OCI-LY1 (cell line): Measurements from ENCODE around the gene ETS2.

Source experiments
- H2AFZ ChIP-seq: fragments of 200-600 bp; sonication (generic), shearing (Covaris generic); 2 replicates; pipeline ENCODE4 v1.6.0; 2014; ENCODE audit warnings: antibody characterized with exemption, mild to moderate bottlenecking, low read length
- H3F3A ChIP-seq: fragments of 200-600 bp; sonication (generic), shearing (Covaris generic); 2 replicates; pipeline ENCODE4 v1.6.0; 2014; ENCODE audit warnings: mild to moderate bottlenecking, antibody characterized with exemption, low read length, moderate library complexity; ENCODE audit not compliant: insufficient read depth
- H3K27ac ChIP-seq: fragments of 200-600 bp; sonication (generic); 2 replicates; pipeline ENCODE4 v1.5.1; 2014; ENCODE audit warnings: low read length, mixed run types, mild to moderate bottlenecking, low read depth; ENCODE audit not compliant: poor library complexity, severe bottlenecking
- H3K27me3 ChIP-seq: fragments of 200-600 bp; sonication (generic); 2 replicates; pipeline ENCODE4 v1.6.0; 2014; ENCODE audit warnings: antibody characterized with exemption, mild to moderate bottlenecking, low read length, moderate library complexity; ENCODE audit not compliant: insufficient read depth
- H3K36me3 ChIP-seq: fragments of 200-600 bp; sonication (generic); 2 replicates; pipeline ENCODE4 v1.6.1; 2014; ENCODE audit warnings: mild to moderate bottlenecking, antibody characterized with exemption, low read length, moderate library complexity, mixed read lengths; ENCODE audit not compliant: insufficient read depth
- H3K4me1 ChIP-seq: fragments of 200-600 bp; sonication (generic); 2 replicates; pipeline ENCODE4 v1.5.1; 2014; ENCODE audit warnings: mild to moderate bottlenecking, low read length, moderate library complexity; ENCODE audit not compliant: insufficient read depth, severe bottlenecking
- H3K4me2 ChIP-seq: fragments of 200-600 bp; sonication (generic), shearing (Covaris generic); 2 replicates; pipeline ENCODE4 v1.6.1; 2014; ENCODE audit warnings: low read length
- H3K4me3 ChIP-seq: fragments of 200-600 bp; sonication (generic); 2 replicates; pipeline ENCODE4 v1.5.1; 2014; ENCODE audit warnings: low read length, low read depth, mild to moderate bottlenecking, mixed read lengths; ENCODE audit not compliant: poor library complexity, severe bottlenecking
- H3K79me2 ChIP-seq: fragments of 200-600 bp; shearing (Covaris generic); 2 replicates; pipeline ENCODE4 v1.6.1; 2016; ENCODE audit warnings: mixed run types, low read length, mixed read lengths; ENCODE audit not compliant: insufficient read depth
- H3K9ac ChIP-seq: fragments of 200-600 bp; sonication (generic), shearing (Covaris generic); 2 replicates; pipeline ENCODE4 v1.6.1; 2014; ENCODE audit warnings: mild to moderate bottlenecking, low read length, mixed read lengths
- H3K9me2 ChIP-seq: fragments of 200-600 bp; sonication (generic), shearing (Covaris generic); 2 replicates; pipeline ENCODE4 v1.6.1; 2014; ENCODE audit warnings: low read depth, mild to moderate bottlenecking, low read length, mixed read lengths
- H3K9me3 ChIP-seq: fragments of 200-600 bp; shearing (Covaris generic); 2 replicates; pipeline ENCODE4 v1.6.1; 2014; ENCODE audit warnings: low read length, mixed read lengths
- H4K20me1 ChIP-seq: fragments of 200-600 bp; sonication (generic), shearing (Covaris generic); 2 replicates; pipeline ENCODE4 v1.6.0; 2016; ENCODE audit warnings: mild to moderate bottlenecking, low read length; ENCODE audit not compliant: insufficient read depth
- CTCF ChIP-seq: fragments of 200-600 bp; sonication (generic), shearing (Covaris generic); IDR thresholded peaks from 2 replicates; pipeline ENCODE4 v1.5.1; 2017; ENCODE audit warnings: mild to moderate bottlenecking, antibody characterized with exemption, low read length, moderate library complexity, mixed read lengths
- EZH2 ChIP-seq: fragments of 200-600 bp; sonication (generic), shearing (Covaris generic); IDR thresholded peaks from 2 replicates; pipeline ENCODE4 v1.8.0; 2017; ENCODE audit warnings: borderline replicate concordance, mixed run types, mild to moderate bottlenecking, antibody characterized with exemption, low read length, moderate library complexity, mixed read lengths

ETS2 gene

DNA sequence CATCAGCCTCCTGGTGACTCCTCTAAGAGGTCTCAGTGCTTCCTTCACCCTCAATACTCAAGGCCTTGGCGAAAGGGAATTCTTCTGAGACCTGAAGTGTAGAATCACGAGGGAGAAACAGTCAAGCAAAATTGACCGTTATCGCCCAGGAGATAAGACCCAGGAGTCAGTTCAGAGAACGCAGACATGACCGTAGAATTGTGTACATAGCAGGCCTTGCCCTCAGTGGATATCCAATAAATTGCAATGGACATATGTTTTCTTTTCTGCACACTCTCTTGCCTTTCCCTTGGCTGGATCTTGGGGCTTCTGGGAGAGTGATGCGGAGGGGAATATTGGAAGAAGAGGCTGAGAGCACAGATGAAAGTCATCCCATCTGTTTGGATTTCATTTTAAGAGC is 15.7 kb upstream of the ETS2 start:
- no peaks in the 10 kb centered on the region for H3K36me3 ChIP-seq
- no peak overlapping the region for H3K27ac ChIP-seq
- H3K9ac ChIP-seq: no peak overlapping the region
- H3K4me1 ChIP-seq: peaks cover 32% of the 10 kb centered on the region
- H4K20me1 ChIP-seq: no peaks in the 10 kb centered on the region
- no peak overlapping the region for H3K4me3 ChIP-seq
- H2AFZ ChIP-seq: no peak overlapping the region
- H3K27me3 ChIP-seq: no peaks in the 10 kb centered on the region
- no peaks in the 10 kb centered on the region for H3F3A ChIP-seq
- H3K9me3 ChIP-seq: no peaks in the 10 kb centered on the region; the same call in 1 of the 2 replicates
- no peaks in the 10 kb centered on the region for H3K9me2 ChIP-seq
- no peak for TF ChIP-seq EZH2
- TF ChIP-seq CTCF: no peak
- H3K4me2 ChIP-seq: no peak overlapping the region
- no peaks in the 10 kb centered on the region for H3K79me2 ChIP-seq

DNA sequence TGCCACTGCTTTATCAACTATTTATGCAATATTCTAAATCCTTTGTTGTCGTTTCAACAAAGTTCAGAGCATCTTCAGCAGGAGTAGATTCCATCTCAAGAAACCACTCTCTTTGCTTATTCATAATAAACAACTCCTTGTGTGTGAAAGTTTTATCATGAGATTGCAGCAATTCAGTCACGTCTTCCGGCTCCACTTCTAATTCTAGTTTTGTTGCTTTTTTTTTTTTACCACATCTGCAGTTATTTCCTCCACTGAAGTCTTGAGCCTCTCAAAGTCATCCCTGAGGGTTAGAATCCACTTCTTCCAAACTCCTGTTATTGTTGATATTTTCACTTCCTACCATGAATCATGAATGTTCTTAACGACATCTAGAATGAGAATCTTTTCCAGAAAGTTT is 14.8 kb upstream of the ETS2 start:
- H3K9me2 ChIP-seq: no peaks in the 10 kb centered on the region
- H3K27me3 ChIP-seq: no peaks in the 10 kb centered on the region
- H3K4me3 ChIP-seq: no peak overlapping the region
- H3K79me2 ChIP-seq: no peaks in the 10 kb centered on the region
- H3K4me1 ChIP-seq: peaks cover 23% of the 10 kb centered on the region
- TF ChIP-seq EZH2: no peak
- no peak for TF ChIP-seq CTCF
- H4K20me1 ChIP-seq: no peaks in the 10 kb centered on the region
- H2AFZ ChIP-seq: no peak overlapping the region
- no peaks in the 10 kb centered on the region for H3F3A ChIP-seq
- H3K9ac ChIP-seq: no peak overlapping the region
- H3K36me3 ChIP-seq: no peaks in the 10 kb centered on the region
- H3K9me3 ChIP-seq: no peaks in the 10 kb centered on the region; the same call in 1 of the 2 replicates
- H3K4me2 ChIP-seq: no peak overlapping the region
- no peak overlapping the region for H3K27ac ChIP-seq

DNA sequence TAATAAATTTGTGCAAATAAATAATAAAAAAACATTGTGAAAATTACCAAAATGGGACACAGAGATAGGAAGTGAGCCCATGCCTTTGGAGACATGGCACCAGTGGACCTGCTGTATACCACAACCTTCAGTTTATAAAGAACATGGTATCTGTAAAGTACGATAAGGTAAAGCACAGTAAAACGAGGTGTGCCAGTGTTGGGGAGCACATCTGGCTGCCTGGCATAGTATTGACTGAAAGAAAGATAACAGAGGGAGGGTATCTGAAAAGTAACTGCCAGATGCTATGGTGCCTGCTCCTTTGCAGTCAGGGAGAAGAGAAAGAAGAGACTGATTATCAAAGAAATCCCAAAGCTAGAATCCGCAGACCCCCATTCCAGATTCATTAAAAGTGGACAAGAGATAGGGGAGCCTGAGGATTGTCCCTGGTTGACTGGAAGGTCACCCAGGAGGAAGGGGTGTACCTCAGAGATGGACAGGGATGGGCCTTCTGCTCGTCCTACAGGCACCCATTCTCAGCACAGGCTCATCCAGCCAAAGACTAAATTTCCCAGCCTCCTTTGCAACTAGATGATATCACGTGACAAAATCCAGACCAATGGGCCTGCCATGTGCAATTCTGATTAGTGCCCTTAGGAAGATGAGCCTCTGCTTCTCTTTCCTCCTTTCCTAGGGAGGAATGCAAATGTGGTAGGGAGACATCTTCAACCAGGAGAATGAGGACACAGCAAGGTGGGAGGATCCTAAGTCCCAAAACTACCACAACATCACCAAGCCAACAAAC is 12.9 kb upstream of the ETS2 start:
- H3K79me2 ChIP-seq: no peaks in the 10 kb centered on the region
- H3K9ac ChIP-seq: no peak overlapping the region
- no peaks in the 10 kb centered on the region for H3K9me2 ChIP-seq
- H3K36me3 ChIP-seq: no peaks in the 10 kb centered on the region
- H4K20me1 ChIP-seq: no peaks in the 10 kb centered on the region
- H3K4me1 ChIP-seq: peaks cover 5% of the 10 kb centered on the region
- no peak overlapping the region for H3K4me2 ChIP-seq
- no peaks in the 10 kb centered on the region for H3F3A ChIP-seq
- no peaks in the 10 kb centered on the region for H3K27me3 ChIP-seq
- no peaks in the 10 kb centered on the region; the same call in 1 of the 2 replicates for H3K9me3 ChIP-seq
- no peak overlapping the region for H2AFZ ChIP-seq
- TF ChIP-seq EZH2: no peak
- TF ChIP-seq CTCF: no peak
- no peak overlapping the region for H3K27ac ChIP-seq
- no peak overlapping the region for H3K4me3 ChIP-seq
